Sigmoid colon (tissue), 4 donors: ENCODE data around the gene MKNK1.

Source experiments
- EP300 ChIP-seq, 4 donors: sonication (generic); formaldehyde crosslinking; IDR thresholded peaks; one replicate each; pipeline ENCODE4 v1.6.1; 2017; ENCODE audit warnings: antibody characterized with exemption in 4 of 4
- POLR2AphosphoS5 ChIP-seq, 4 donors: sonication (generic); formaldehyde crosslinking; IDR thresholded peaks; one replicate each; pipeline ENCODE4 v1.6.1; 2017; ENCODE audit warnings: antibody characterized with exemption in 4 of 4
- TF ChIP-seq, protein P1 (sequence below), 4 experiments: fragments of 450-650 bp in 3 of 4; fragments of 200-600 bp in 1 of 4; IDR thresholded peaks; one replicate each; pipeline ENCODE4 v1.5.1; 2016 to 2019; ENCODE audit warnings: antibody characterized with exemption in 4 of 4, mild to moderate bottlenecking in 3 of 4, moderate library complexity in 2 of 4

DNA sequence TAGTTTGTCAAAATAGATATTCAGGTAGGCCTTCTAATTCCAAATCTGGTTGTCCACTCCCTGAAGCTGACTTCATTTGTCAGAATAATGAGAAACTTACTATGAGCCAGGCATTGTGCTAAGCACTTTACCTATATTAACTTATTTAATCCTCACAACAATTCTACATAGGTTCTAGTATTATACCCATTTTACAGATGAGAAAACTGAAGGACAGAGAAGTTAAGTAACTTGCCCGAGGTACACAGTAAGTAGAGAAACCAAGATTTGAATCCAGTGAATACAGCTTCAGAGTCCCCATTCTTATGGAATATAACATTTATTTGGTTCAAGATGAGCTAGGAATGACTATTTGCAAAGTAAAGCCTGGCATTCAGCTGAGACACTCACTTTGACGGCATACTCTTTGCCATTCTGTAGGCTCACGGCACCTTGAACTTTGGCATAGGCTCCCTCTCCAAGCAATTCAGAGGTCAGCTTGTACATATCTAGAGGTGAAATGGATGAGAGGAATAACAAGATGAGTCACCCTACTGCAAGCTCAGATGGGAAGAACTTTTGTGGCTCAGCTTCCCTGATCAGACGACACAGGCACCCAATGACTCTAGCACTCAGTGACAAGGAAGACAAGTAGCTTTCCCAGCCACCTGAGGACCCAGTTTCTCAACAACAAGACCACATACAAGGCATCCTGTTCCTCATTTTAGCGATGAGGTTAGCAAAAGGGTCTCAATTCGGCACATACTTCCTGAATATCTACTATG, 23.7 kb downstream of the MKNK1 start:
- TF ChIP-seq, protein P1, sequence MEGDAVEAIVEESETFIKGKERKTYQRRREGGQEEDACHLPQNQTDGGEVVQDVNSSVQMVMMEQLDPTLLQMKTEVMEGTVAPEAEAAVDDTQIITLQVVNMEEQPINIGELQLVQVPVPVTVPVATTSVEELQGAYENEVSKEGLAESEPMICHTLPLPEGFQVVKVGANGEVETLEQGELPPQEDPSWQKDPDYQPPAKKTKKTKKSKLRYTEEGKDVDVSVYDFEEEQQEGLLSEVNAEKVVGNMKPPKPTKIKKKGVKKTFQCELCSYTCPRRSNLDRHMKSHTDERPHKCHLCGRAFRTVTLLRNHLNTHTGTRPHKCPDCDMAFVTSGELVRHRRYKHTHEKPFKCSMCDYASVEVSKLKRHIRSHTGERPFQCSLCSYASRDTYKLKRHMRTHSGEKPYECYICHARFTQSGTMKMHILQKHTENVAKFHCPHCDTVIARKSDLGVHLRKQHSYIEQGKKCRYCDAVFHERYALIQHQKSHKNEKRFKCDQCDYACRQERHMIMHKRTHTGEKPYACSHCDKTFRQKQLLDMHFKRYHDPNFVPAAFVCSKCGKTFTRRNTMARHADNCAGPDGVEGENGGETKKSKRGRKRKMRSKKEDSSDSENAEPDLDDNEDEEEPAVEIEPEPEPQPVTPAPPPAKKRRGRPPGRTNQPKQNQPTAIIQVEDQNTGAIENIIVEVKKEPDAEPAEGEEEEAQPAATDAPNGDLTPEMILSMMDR (IDR thresholded peaks at IDR 0.05): no peak
- no peak for TF ChIP-seq POLR2AphosphoS5 (IDR thresholded peaks at IDR 0.05)
- TF ChIP-seq EP300 (IDR thresholded peaks at IDR 0.05): no peak
